ENCODE results near the gene IL17RE.
"Not testable (repeated sequence)": the region's sequence is repeated elsewhere in the genome, so short reads cannot be mapped to it uniquely, and the experiment has no call there.

The IL17RE gene

DNA sequence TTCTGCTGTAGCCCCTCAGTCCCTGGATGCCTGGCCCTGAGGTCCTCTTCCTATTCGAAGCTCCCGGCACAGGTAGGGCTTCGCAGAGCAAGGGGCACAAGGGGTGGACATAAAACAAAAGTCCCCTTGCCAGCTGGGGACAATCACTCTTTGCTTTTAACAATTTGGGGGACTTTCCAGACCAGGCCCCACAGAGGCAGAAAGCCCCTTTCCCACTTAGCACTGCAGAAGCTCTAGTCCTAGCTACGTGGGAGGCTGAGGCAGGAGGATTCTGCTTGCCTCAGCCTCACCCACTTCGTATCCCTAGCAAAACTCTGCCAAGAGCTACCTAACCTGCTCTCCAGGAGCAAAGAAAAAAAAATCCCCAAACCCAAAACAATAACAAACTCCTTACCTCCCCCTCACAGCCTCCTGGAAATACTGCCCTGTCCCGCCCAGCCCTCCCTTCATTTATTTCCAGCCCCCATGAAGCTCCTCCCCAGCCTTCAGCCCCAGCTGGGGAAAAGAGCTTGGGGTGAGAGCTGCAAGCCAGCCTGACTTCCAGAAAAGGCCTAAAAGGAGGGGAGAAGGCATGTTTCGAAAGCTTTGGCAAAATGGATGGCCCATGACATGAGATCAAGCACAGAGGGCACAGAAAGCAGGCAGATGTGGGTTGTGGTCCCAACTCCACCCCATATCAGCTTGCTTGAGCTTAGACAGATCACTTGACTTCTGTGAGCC, 22.7 kb upstream of the IL17RE start, which contains the start of gene CIDEC:
Gene CIDEC (minus strand): TSS at position 424 of the 720 bp plus-strand sequence. CDS start 1,767 bp downstream, outside the sequence.
- DNase-seq (ENCODE audit: low read depth in 3 of 3, low spot score in 1 of 3): no peak

- DNase-seq (ENCODE audit: low read depth in 3 of 3, low spot score in 1 of 3): no peak
These were observed 21.2 kb upstream of the IL17RE start for GRCh38 chr3:9881441-9881840.

DNA sequence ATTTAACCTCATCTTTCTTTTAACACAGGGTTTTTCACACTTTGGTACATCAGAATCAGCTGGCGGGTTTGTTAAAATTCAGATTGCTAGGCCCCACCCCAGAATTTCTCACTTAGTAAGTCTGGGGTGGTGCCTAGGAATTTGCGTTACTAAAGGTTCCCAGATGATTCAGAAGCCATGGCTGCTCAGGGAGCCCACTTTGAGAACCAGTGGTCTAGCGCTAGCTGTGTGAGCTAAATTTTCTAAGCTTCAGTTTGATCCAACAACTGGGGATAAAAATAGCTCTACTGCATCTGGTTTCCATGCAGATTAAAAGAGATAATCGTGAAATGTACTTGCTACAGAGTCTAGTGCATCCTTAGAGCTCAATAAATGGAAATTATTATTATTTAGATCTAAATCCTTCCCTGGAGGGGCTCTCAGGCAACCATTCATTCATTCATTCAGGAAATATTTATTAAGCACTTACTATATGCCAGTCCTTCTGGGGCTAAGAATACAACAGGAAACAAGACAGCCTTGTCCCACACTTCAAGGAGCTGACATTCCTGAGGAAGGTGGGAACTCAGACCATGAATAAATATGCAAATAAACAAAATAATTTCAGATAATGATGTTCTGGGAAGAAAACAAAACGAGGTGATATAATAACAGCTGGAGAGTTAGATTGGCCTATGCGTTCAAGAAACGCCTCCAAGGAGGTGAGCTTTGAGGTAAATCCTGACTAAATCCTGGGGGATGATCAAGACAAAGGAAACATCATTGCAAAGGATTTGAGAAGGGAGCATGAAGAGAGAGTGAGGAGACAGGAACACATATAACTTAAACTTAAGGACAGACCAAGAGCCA, 18.7 kb upstream of the IL17RE start:
- no peak for DNase-seq (ENCODE audit: low read depth in 3 of 3, low spot score in 1 of 3)

GRCh38 chr3:9884555-9885165, 18.0 kb upstream of the IL17RE start:
- no peak for DNase-seq (ENCODE audit: low read depth in 3 of 3, low spot score in 1 of 3)

DNA sequence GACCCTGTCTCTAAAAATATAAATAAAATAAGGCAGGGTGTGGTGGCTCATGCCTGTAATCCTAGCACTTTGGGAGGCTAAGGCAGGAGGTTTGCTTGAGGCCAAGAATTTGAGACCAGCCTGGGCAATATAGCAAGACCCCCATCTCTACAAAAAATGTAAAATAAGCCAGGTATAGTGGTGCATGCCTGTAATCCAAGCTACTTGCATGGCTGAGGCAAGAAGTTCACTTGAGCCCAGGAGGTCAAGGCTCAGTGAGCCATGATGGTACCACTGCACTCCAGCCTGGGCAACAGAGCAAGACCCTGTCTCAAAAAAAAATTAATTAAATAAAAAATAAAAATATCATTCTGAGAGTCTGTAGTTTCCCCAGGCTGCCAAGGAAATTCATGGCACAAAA, 16.3 kb upstream of the IL17RE start:
- DNase-seq (ENCODE audit: low read depth in 3 of 3, low spot score in 1 of 3): no peak

- DNase-seq (ENCODE audit: low read depth in 3 of 3, low spot score in 1 of 3): no peak
These were observed 15.2 kb upstream of the IL17RE start for GRCh38 chr3:9887480-9887879.

GRCh38 chr3:9888540-9888939, 14.1 kb upstream of the IL17RE start:
- DNase-seq (ENCODE audit: low read depth in 3 of 3, low spot score in 1 of 3): no peak

DNA sequence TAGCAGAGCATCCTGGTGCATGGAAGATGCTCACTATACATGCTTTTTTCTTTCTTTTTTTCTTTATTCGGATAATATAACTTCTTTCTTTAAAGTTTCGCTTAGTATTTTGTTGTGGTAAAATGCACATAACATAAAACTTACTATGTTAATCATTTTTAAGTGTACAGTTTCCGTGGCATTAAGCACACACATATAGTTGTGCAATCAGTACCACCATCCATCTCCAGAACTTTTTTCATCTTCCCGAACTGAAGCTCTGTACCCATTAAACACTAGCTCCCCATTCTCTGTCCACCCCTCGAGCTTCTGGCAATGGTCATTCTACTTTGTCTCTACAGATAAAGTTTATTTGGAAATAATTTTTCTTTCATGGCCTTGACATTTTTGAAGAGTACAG, 13.2 kb upstream of the IL17RE start:
- DNase-seq (ENCODE audit: low read depth in 3 of 3, low spot score in 1 of 3): no peak

- DNase-seq (ENCODE audit: low read depth in 3 of 3, low spot score in 1 of 3): peak; percentile 73 to 94 (median 86)
These were observed 12.2 kb upstream of the IL17RE start, which contains the start of gene JAGN1 for GRCh38 chr3:9890249-9891071. Gene JAGN1, plus strand, starts transcription at chr3:9890610. Its CDS starts 113 bp downstream, at chr3:9890723.

DNA sequence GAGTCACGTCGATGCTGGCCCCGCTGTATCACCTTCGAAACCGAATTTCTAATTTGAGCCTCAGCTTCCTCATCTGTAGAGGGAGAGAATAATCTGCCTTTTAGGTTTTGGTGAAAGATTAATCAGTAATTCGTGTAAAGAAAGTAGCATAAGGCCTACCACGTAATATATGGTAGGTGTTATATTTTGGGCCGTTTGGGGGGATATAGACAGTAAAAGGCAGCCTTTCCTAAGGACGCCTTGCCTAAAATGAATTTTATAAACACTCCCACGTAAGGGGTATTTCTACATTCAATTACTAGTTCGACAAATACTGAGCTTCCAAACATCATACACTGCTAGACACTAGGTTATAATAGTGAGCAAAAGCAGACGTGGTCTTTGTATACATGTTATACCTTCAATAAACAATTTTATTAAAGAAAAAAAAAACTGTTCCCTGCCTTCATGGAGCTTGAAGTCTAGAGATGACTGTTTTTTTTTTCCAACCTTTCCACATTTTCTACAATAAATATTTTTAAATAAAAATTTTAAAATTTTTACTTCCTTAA, 11.5 kb upstream of the IL17RE start:
- DNase-seq (ENCODE audit: low read depth in 3 of 3, low spot score in 1 of 3): no peak

- no peak for DNase-seq (ENCODE audit: low read depth in 3 of 3, low spot score in 1 of 3)
These were observed 8.9 kb upstream of the IL17RE start for GRCh38 chr3:9893739-9894138.

- not testable (repeated sequence) for DNase-seq (ENCODE audit: low read depth in 3 of 3, low spot score in 1 of 3)
These were observed 6.9 kb upstream of the IL17RE start for GRCh38 chr3:9895715-9896114.

DNA sequence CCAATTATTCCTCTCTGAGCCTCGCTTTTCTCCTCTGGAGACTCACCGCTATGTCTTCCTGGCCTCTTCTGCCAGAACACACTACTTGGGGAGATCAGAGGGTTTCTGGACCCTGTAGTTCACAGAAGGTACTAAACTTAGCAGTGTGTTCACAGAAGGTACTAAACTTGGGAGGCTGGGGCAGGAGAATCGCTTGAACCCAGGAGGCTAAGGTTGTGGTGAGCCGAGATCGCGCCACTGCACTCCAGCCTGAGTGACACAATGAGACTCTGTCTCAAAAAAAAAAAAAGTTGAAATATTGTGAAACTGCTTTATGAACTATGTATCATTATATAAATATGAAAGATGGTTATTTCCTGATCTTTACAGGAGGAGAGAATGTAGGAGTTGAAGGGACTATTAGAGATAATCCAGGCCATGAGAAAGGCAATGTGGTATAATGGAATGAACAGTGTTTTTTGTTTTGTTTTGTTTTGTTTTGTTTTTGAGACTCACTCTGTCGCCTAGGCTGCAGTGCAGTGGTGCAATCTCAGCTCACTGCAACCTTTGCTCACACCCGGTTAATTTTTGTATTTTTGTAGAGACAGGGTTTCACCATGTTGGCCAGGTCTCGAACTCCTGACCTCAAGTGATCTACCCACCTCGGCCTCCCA, 5.8 kb upstream of the IL17RE start:
- not testable (repeated sequence) for DNase-seq (ENCODE audit: low read depth in 3 of 3, low spot score in 1 of 3)

DNA sequence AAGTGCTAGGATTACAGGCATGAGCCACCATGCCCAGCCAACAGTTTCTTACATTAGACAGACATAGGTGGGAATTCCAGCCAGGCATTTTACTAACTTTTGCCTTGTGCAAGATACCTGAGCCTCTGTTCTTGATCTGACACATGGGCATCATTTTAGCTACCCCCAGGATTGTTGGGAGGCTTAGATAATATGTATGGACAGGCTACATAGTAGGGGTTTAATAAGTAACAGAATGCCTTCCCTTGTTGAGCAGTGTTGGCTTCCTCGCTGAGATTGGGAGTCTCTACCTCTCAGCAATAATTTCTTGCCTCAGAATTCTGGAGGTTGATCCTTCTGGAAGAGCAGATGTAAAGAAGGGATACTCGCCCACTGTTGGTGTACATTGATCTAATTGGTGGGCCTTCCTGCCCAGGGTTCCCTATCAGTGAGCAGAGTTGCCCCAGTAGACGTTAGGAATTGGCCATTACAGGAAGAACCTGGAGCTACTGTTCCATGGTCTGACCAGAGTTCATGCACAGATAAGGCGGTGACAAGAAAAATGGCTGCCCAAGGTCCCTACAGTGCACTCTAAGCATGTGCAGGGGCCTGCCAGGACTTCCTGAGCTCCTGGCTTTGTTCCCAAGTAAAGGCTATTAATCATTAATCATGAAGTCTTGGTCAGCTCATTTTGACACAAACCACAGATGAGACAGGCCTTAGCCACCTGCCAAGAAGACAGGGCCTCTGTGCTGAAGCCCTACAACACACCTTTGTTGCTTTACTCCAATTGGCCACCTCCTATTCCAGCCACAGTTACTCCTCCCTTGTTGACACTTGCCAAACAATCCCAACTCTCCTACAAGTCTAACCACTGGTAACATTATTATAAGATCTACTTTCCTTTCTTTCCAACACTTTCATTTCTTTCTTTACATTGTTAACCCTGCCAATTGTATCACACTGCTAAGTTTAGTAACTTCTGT, 5.0 kb upstream of the IL17RE start:
- no peak for DNase-seq (ENCODE audit: low read depth in 3 of 3, low spot score in 1 of 3)

DNA sequence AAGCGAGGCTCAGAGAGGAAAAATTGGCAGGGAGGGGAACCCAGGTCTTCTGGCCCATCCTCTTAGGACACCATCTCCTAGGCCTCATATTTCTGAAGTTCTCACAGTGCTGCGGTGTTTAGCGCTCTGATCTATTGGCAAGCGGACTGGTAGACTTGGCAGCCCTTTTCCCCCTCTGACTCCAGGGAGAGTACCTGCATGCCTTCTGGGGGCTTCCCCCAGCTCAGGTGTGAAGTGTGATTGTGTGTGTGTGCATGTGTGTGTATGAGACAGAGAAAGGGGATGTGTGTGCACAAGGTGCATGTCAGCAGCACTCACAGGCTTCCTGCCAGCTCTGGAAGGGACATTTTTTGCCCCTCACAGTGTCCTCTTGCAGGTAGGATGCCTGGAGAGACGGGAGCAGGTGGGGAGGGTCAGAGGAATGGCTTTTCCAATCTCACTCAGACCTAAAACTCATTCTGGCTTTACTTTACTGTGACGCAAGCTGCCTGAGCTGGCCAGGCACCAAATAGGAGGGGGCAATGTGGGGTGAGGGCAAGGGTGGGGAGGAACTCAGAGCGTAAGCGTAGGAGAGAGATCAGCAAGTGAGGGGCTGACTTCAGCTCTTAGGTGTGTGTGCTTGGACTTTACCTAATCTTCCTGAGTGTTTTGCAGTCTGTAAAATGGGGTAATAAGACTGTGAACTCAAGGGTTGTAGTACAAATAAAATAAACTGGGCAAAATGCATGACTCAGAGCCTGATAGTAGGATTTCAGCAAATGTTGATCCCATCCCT, 4.0 kb upstream of the IL17RE start:
- no peak for DNase-seq (ENCODE audit: low read depth in 3 of 3, low spot score in 1 of 3)

- no peak for DNase-seq (ENCODE audit: low read depth in 3 of 3, low spot score in 1 of 3)
These were observed 3.3 kb upstream of the IL17RE start for GRCh38 chr3:9899289-9899791.

- DNase-seq (ENCODE audit: low read depth in 3 of 3, low spot score in 1 of 3): not testable (repeated sequence)
These were observed 1.7 kb upstream of the IL17RE start for GRCh38 chr3:9900965-9901415.

DNA sequence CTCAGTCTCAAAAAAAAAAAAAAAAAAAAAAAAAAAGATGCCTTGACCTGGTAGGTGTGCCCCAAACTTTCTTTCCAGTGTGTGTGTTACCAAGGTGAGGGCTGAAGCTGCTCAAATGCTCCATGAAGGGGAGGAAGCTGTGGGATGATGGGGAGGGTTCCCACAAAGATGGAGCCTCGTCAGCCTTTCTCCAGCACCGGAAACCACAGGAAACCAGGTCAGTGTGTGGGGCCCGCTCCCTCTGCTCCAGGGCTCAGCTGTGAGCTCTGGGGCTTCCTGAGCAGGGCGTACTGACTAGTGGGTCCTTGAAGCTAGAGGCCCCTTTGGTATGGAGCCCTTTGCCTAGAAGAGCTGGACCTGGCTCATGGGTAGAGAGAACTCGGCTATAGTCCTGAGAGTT, 681 bp upstream of the IL17RE start:
- no peak for DNase-seq (ENCODE audit: low read depth in 3 of 3, low spot score in 1 of 3)

Data from stimulated activated CD4-positive, alpha-beta T cell treated with anti-CD3 and anti-CD28 coated beads, TNF-alpha, amount 100 ng/mL, for 1 hour (primary cell).